ENCODE measurements around the gene MYNN.

Gene MYNN

DNA sequence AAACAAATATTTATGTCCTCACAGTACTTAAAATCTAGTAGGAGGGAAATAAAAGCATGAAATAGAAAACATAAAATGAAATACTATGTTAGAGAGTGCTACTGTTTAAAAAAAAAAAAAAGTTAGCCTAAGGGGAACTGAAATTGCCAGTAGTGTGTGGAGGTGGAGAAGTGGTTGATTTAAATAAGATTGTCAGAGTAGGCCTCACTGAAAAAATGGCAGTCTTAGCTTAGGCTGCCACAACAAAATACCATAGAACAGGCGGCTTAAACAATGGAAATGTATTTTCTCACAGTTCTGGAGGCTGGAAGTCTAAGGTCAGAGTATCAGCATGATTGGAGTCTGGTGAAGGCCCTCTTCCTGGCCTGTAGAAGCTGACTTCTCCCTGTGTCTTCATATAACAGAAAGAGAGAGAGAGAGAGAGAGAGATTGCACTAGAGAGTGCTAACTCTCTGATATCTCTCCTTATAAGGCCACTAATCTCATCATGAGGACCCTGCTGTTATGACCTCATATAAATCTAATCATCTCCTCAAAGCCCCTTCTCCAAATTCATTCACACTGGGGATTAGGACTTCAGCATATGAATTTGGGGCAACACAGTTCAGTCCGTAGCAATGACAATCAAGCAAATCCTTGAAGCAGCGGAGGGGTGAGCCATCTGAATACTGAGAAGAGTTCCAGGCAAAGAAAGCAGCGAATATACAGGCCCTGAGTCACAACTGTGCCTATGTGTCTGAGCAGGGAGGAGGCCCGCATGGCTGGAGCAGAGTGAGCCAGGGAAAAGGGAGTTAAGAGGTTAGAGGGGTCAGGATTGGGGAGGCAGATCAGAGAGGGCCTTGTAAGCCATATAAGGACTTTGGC is 63.1 kb downstream of the MYNN start:
- no peak for DNase-seq

DNA sequence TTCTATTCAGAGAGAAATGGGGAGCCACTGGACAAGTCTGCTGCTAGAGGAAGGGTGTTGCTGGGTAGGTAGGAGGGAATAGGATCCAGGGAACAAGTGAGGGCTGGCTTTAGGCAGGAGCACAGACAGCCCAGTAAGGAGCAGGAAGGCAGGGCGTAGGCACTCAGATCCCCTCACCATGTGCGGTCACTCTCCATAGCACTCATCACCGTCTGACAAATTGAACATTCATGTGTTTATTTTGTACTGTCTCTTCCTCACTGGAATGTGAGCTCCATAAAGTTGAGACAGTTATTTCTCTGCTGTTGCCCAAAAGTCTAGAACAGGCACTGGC is 63.7 kb downstream of the MYNN start:
- no peak for DNase-seq

DNA sequence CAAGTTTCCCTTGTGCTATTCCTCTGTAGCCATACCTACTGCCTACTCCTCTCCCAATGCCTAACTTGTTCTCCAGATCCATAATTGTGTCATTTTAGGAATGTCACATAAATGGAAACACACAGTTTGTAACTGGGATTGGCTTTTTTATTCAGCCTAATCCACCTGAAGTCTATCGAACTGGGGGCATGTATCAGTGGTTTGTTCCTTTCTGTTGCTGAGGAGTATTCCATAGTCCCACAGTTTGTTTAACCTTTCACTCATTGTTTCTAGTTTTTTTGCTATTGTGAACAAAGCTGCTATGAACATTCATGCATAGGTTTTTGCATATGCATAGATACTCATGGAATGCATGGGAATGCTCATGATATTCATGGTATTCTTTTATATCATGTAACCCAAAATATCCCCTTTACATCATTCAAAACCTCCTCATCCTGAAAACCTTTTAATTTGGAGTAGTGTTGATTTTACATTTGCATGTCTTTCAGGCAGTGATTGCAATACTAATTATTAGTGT is 65.4 kb downstream of the MYNN start:
- DNase-seq: no peak

Data from NCI-H2171 treated with DMSO at 0.1 percent for 48 hours (cell line).